ENCODE results near the gene RBPJ.

The RBPJ gene

DNA sequence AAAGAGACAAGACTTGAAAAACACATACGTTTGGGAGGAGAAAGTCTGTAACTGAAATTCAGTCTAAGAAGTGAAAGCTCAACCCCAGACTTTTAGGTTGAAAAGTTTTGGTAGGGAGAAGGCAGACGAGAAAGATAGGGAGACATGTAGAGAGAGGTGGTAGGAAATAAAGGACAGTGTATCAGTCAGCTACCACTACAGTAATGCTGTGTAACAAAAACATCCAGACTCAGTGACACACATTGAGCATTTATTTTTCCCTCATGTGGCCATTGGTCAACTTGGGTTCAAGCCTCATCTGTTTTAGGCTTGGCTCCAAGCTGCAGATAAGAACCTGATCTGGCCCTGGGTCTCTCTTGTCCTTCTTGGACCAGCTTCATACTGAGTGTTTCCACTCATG is 142.6 kb downstream of the RBPJ start:
- DNase-seq, result no peak

DNA sequence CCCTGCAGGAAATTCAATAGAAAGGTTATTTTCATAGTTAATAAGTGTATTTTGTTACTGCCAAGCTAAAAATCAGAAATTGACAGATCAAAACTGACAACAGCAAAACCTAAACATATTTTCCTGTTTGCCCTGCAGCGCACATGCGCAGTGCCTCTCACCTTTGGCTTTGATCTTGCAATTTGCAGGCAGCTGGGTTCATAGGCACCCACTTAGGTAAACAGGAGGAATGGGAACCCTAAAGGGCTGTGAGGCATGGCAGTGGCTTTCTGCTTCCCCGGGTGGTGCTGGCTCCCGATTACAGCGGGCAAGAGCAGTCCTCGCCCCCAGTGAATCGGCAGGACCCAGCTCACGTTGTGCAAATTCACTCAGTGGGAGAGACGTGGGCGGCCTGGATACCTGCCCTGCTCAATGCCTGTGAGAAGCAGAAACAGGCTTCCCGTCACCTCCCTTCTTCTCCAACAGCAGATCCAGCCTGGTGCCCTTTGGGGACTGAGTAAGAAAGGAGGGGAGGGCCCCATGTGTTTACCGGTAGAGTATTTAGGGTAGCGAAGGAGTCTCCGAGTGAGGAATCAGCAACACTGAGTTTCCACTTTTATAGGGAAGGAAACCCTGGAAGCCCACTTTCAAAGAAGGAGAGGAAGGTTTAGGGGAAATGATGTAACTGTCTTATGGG is 143.7 kb downstream of the RBPJ start:
- no peak for DNase-seq

DNA sequence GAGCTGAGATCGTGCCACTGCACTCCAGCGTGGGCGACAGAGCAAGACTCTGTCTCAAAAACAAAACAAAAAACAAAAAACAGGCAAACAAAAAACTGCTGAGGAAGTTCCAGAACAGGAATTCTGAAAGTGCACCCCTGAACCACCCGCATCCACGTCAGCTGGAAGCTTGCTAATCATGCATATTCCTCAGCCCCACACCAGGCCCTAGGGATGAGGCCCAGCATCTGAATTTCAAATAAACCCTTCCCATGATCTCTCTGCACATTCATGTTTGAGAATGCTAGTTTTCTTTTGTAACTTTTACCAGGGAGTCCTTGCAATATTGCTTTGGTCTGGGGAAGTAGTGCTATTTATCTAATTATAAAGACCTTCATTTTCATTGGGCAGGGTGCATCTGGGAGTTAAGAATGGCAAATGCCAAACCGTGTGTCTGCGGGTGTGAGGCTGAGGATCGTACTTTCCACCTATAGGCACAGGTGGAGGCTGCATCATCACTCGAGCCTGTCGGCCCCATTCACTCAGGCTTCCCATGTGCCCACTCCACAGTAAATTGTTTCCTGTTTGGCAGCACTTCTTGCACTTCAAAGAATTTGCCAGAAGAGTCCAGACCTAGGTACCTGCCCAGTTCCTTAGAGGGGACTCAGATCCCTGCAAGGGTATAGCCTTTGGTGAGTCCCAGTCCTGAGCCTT is 145.9 kb downstream of the RBPJ start:
- DNase-seq, result no peak

DNA sequence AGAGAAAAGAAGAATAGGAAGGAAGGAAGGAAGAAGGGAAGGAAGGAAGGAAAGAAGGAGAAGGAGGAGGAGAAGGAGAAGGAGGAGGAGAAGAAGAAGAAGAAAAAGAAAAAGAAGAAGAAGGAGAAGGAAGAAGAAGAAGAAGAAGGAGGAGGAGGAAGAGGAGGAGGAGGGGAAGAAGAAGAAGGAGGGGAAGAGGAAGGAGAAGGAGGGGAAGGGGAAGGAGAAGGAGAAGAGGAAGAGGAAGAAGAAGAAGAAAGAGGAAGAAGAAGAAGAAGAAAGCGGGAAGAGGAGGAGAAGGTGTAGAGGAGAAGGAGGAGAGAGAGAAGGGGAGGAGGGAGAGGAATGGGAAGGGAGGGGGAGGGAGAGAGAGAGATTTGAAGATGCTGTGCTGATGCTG is 146.9 kb downstream of the RBPJ start:
- DNase-seq, result no peak

DNA sequence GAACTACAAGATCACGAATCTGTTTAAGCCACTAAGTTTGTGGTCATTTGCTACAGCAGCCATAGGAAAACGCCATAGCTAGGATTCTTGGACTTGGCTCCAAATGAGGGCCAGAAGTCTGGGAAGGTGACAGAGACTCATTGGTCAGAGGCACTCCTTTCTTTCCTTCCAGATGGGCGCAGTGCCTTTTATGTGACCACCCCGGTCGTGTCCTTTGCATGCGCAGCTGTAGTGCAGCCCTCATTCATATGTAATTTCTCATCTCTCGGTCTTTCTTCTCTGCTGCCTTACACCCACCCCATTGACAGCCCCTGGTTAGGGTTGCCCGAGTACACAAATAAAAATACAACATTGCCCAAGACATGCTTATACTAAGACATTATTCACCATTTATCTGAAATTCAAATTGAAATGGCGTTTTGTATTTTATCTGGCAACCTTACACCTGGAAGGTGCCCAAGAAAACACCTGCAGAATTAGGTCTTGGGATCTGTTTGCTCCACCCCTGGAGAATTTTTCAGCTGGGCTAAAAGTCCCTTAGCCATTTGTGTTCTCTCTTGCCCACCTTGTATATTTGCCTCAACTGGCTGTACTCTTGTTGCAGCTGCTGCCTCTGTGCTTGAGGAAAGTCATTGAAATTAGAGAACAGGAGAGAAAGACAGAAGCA is 147.6 kb downstream of the RBPJ start:
- no peak for DNase-seq

DNA sequence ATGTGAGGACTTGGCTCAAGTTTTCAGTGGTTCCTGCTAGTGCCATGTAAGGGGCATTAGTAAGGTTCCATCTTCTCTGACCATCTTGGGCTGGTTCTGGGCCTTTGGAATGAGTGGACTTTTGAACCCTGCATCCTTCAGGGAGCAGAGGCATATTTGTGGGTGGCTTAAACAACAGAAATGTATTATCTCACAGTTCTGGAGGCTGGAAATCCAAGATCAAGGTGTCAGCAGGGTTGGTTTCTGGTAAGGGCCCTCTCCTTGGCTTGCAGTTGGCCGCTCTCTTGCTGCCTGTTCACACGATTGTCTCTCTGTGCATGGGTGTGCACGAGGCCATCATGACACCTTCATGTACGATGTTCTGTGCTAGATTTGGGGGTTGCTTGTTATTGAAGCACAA is 148.2 kb downstream of the RBPJ start:
- DNase-seq, result no peak

DNA sequence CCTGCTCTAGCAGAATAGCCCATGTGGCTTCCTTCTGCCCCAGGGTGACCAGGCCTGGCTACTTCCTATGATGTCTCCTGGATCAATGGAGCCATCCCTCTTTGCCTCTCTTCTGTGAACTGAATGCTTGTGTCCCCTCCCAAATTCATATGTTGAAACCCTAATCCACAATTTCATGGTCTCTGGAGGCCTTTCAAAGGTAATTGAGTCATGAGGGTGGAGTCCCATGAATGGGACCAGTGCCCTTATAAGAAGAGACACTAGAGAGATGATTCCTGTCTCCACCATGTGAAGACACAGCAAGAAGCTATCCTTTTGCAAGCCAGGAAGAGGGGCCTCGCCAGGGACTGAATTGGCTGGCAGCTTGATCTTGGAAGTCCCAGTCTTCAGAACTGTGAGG is 151.1 kb downstream of the RBPJ start:
- DNase-seq, result no peak

DNA sequence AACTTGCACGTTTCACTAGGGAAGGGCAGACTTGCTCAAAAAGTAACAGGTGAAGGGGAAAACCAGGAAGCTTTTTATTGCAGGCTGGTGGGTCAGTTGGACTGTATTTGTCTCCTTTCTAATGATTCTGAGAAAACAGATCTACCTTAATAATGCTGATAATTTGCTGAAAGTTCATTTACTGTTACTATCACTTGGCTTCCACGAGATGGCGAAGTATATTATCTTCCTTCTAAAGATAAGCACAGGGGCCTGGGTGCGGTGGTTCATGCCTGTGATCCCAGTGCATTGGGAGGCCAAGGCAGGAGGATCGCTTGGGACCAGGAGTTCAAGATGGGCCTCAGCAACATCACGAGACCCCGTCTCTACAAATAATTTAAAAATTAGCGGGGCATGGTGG is 153.1 kb downstream of the RBPJ start:
- DNase-seq, result no peak

DNA sequence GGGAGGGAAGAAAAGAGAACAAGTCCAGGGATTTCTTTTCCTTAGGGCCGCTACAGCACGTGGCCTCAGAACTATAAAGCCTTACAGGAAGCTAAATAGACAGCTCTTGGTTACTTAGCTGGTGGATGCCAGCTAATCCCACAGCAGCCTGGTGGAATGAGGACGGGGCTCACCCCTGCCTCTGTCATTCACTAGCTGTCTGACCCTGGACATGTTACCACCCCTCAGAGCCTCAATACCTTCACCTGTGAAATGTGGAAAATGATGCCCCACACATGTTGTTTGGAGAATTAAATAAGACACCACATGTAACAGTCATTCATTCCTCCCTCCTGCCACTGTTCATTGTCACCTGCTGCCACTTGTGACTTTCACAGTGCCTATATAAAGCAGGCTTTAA is 153.7 kb downstream of the RBPJ start:
- DNase-seq, result no peak

DNA sequence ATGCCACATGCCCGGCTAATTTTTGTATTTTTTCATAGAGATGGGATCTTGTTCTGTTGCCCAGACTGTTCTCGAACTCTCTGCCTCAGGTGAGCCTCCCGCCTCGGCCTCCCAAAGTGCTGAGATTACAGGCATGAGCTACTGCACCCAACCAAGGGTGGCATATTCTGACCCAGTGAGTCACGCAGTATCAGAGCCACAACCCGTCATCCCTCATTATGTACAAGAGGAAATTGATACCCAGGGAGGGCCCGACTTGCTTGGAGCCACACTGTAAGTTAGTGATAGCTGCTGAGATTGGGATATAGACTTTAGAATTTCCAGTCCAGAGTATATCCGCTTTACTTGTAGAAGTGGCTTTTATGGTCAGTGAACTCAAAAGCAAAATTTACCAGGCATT is 154.9 kb downstream of the RBPJ start:
- DNase-seq, result no peak

DNA sequence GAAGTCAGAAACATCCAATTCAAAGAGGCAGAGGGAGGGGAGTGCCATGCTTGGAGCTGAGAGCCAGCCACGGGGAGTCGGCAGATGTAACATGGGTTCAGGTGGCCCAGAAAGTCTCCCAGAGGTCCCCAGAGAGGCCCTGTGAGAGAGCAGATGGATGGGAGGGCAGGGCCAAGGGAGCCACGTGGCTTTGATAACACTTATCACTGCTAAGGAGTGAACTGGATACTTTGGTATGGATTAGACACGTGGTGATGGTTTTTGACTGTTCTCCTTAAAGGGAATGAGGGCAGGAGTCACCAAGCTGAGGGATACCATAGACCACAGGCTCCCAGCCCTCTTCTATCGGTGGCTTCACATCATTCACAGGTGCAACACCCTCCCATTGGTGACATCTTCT is 155.7 kb downstream of the RBPJ start:
- no peak for DNase-seq

DNA sequence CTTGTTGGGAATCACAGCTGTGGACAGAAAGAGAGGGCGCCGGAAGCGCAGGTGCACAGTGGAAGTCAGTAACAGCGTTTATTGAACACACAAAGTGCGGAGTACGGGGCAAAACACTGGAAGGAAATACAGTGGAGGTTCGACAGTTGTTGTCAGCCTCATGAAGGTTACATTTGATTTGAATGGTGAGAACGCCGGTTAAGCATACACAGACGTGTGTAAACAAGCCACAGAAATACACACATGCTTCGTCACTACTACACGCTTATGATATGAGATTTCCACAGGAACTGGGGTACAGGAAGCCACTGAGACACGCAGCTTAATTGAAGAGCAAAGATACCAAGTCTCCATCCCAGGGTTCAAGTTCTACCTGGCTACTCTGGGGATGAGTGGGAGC is 157.5 kb downstream of the RBPJ start:
- no peak for DNase-seq

DNA sequence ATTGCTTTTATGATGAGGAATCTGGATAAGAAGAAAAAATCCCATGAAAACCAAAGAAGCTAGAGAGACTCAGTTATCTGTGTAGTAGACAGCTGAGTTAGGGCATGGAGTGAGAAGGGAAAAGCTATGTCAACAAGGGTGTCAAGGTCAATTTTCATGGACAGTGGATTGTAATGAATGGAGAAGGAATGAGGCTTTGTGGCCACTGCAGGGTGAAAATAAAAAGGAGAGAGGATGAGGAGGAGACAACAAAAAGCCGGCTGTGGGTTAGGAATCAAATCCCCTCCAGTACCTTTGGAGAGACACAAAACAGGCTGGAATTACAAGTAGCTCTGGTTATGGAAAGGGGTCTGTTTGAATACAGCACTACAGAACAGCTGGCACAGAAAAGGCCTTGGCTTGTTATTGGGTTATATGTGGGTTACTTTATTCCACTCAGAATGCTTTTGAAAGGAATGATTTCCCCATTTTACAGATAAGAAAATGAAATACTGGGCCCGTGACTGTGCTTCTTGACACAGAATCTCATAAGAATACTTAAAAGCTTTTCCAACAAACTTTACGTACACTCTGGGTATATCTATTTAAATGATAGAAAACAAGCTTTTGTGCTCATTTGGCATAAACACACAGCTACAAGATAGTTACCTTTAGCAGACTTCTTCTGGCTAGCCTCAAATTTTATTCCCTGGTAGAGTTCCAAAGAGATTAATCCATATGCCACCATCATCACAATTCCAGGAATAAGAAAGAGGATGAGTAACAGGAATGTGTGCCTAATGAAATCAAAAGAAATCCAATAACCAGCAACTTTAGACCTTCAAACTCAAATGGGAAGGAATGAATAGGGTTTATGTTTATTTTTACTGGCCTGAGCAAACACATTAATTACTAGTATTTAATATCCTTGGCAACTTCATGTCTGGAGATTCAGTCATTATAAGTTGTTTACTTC is 162.0 kb downstream of the RBPJ start:
- DNase-seq, result peak; percentile 23

DNA sequence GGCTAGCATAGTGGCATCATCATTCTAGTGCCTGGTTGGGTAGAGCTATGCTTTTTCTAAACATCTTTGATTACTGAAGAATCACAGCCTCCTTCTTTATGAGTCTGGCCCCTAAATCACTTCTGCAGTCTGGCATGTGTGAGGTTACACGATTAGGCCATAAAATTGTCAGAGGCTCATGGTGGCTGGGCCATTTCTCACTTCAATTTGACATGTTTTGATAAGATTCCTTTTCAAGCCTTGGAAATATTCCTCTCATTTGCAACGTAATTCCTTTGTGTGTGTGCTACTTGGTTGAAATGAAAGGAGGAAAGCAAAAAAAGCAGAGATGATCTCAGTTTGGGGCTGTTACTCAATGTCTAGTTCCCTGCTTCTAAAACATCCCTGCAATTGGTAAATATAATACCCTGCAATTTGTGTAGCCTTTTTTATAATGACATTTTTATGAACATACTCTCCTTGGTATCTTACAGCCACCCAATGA is 163.3 kb downstream of the RBPJ start:
- no peak for DNase-seq

DNA sequence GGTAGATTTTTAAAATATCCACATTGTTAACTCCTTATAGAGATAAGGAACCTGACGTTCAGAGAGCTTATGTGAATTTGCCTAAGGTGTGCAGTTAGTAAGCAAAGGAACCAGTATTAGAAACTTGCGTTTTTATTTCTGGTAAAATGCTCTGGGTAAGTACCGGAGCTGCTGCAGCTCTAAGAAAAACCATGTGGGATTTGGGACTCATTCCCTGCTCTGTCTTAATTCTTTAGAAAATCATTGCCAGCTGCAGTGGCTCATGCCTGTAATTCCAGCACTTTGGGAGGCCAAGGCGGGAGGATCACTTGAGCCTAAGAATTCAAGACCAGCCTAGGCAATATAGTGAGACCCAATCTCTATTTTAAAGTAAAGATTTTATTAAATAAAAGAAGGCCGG is 163.7 kb downstream of the RBPJ start:
- DNase-seq, result no peak

Measured in NCI-H446 treated with DMSO at 0.1 percent for 48 hours (cell line).